Measurements from ENCODE around the gene CCDC90B.
"Not testable (repeated sequence)": the region's sequence is repeated elsewhere in the genome, so short reads cannot be mapped to it uniquely, and the experiment has no call there.

CCDC90B gene, protein sequence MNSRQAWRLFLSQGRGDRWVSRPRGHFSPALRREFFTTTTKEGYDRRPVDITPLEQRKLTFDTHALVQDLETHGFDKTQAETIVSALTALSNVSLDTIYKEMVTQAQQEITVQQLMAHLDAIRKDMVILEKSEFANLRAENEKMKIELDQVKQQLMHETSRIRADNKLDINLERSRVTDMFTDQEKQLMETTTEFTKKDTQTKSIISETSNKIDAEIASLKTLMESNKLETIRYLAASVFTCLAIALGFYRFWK

DNA sequence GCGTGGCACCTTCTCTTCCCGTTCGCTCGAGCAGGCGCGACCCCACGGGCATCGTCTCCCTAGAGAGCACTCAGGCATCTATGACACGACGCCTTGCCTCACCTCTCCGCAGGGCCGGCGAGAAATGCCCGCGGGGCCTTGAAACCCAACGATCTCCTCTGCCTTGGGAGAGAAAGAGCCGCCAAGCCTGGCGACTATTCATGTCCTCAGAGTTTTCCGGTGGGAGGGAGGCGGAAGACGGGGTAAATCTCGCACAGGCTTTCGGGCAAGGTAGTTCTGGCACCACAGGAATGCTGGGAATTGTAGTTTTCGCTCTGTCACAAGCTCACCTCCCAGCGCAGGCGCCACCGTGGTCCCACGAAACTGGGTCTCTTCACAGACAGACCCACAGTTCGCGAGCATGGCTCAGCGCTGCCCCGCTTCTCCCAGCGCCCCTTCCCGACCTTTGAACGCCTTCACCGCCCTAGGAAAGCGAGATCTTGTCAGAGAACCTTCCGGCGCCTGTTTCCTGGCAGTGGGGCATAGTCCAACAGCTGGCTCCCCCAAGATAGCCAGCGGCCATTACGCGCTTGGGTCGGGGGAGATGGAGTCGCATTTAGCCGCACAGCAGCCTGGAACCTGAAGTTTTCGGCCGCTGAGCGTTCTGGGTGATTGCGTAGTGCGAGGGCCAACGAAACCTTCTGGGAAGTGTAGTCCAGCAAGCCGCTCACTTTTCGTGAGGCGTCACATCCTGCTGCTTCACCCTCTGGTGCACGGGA is at the start of gene CCDC90B:
TSS of gene CCDC90B (minus strand) at position 597 of the 758 bp plus-strand sequence. CDS start at position 202, 395 bp downstream.
- peak; percentile 92 for DNase-seq

DNA sequence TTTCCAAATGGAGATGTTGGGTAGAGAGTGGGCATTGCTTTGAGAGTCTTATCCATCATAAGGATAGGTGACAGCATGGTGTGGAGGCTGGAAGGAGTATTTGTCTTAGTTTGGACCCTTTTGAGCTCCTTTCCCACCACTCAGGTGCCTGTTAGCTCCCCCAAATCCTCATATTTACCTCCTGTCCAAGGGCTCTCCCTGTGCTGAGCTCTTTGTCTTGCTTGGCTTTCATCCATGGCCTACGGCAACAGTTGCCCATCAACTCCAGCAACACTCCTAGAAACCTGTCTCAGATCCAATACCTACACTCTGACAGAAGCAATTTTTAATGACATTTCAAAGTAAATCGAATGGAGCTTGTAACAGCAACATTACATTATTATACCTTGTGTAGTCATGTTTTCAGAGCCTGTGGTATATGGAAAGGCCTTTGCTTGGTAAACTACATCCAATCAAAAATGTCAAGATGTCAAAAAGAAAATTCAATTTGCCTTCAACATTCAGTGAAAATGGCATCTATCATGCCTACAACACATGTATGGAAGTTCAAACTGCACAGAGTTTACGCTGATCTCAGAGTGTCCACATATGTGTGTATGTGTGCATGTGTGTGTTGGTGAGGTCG is 49.4 kb upstream of the CCDC90B start:
- no peak for DNase-seq

DNA sequence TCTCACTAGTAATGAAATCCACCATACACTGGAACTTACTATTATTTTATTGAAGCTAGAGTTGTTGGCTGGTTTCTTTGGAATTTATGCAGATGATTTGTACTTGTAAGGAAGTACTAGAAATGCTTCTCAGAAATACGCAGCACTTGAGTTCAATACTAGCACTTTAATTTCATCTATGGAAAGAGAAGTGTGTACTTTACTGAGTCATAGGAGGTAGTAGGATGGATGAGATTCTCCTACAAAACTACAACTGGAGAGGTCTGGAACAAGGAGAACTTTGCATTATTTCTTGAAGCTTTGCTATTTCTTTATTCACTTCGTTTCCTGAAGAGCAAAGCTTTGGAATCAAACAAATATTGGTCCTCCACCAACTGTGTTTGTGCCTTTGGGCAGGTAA is 44.1 kb upstream of the CCDC90B start:
- no peak for DNase-seq

DNA sequence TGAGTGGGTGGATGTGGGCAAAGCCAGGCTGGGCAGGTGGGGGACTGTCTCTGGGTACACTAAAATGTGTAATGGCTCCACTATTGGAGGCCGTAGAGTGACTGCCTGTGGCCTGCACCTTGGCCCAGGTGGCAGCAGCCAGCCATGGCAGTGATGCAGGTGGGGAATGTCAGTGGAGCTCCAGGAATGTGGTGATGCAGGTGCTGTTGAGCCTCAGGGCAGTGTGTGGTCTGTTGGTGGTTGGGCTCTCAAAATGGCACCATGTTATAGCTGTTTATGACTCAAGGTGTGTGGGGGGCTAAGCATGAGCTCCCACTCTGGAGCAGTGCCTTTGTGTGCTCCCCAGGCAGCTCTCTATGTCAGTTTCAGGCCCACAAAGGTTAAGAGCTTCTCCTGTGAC is 40.2 kb upstream of the CCDC90B start:
- DNase-seq = no peak

DNA sequence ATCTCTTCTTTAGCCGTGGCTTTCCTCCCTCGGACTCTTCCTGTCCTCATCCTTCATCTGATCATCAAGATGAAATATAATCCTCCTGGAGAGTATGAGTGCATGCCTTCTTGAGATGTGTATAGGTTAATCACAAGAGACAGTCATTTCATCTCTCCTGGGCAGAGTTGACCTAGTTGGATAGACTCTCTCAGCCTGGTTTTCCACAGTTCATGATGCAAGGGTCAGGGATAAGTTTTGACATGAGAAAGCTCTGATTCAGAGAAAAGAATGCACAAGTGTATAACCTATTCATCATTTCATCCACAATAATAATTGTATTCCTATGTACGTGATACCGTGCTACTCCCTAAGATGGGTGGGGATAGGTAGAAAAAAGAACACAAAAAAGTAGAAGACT is 33.2 kb upstream of the CCDC90B start:
- no peak for DNase-seq

DNA sequence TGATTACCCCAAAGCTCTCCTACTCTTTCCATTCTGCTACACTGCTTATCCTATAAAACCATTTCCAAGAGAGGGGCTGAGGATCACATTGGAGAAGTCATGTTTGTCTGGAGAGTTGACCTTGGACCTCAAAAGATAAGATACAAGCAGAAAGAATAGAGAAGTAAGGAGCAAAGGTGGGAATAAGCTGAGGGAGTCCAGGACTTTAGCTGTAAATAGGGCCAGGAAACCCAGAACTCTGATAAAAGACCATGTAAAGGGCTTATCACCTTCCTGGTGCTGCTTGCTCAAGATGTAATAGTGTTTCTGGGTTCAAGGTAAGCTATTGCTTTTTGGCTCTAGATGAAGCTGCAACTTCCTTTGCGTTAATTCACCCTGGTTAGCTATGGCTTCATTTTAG is 32.8 kb upstream of the CCDC90B start:
- DNase-seq = no peak

DNA sequence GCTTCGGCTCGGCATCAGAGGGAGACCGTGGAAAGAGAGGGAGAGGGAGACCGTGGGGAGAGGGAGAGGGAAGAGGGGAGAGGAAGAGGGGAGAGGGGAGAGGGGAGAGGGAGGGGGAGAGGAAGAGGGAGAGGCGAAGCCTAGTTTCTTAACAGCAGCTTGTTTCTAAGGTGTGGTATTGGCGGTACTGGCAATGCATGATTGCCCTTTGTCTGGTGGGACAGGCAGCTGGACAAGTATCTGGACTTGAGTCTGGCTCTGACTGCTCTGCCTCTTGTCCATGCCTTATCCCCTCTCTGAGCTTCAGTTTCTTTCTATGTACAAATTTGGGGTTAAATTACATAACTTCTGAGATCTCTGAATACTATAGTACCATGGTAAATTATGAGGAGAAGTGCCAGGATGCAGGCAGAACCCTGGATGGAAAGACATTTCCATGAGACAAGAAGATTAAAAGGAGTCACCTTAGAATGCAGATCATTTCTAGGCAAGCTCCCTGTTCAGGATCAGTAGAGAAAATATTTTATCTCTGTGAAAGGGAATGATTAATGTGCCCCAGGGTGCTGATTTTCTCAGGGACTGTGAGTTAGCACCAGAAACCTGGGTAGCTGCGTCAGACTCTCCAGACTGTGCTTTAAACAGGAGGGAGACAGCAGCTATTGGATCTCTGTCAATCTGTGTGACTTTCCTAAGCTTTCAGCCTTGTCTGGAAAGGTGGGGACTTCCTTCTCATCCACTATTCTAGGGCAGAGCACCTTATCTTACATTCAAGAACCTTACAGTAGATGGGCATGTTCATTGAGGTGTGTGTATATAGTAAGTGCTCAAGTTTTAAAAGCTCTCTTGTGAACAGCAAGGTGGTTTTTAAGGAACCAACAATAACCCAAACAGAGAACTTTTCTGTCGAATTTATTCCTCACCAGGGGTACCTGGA is 31.9 kb upstream of the CCDC90B start:
- DNase-seq = no peak

DNA sequence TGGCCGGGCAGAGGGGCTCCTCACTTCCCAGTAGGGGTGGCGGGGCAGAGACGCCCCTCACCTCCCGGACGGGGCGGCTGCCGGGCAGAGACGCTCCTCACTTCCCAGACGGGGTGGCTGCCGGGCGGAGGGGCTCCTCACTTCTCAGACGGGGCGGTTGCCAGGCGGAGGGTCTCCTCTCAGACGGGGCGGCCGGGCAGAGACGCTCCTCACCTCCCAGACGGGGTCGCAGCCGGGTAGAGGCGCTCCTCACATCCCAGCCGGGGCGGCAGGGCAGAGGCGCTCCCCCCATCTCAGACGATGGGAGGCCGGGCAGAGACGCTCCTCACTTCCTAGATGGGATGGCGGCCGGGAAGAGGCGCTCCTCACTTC is 30.7 kb upstream of the CCDC90B start:
- DNase-seq = not testable (repeated sequence)

DNA sequence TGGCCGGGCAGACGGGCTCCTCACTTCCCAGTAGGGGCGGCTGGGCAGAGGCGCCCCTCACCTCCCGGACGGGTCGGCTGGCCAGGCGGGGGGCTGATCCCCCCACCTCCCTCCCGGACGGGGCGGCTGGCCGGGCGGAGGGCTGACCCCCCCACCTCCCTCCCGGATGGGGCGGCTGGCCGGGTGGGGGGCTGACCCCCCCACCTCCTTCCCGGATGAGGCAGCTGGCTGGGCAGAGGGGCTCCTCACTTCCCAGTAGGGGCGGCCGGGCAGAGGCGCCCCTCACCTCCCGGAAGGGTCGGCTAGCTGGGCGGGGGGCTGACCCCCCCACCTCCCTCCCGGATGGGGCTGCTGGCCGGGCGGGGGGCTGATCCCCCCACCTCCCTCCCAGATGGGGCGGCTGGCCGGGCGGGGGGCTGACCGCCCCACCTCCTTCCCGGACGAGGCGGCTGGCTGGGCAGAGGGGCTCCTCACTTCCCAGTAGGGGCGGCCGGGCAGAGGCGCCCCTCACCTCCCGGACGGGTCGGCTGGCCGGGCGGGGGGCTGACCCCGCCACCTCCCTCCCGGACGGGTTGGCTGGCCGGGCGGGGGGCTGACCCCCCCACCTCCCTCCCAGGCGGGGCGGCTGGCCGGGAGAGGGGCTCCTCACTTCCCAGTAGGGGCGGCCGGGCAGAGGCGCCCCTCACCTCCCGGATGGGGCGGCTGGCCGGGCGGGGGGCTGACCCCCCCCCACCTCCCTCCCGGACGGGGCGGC is 30.2 kb upstream of the CCDC90B start:
- DNase-seq = not testable (repeated sequence)

DNA sequence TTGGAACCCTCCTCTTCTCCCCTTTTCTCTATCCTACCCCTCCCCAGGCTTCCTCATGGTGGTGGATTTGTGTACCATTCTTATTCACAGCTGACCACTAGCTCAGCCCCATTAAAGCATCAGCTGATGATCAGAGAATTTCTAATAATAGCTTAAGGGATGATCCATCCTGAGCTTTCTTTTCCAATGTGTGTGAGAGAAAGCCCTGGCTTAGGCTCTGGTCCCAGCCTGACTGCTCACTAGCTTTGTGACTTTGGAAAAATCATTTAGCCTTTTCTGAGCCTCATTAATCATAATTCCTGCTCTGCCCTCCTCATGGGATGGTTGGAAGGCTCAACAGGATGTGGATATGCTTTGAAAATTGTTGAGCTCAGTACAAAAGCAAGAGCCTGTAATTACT is 26.3 kb upstream of the CCDC90B start:
- DNase-seq = no peak

DNA sequence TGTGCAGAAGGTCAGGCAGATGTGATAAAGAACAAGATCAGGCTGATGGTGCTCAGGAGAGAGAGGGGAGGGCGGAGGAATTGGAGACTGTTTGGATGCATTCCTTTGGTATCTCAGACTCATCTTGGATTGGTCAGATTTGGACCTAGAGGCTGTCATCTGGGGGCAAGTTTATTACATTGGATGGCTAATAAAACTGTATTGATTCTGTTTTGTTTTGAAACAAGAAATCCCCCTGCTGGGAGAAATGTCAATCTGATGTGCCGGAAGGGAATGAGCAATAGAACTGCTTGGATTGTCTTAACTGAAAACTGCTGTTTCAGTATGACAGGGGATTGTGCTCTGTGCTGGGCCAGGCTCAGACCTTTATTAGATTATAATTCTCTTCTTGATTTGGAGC is 25.5 kb upstream of the CCDC90B start:
- no peak for DNase-seq

DNA sequence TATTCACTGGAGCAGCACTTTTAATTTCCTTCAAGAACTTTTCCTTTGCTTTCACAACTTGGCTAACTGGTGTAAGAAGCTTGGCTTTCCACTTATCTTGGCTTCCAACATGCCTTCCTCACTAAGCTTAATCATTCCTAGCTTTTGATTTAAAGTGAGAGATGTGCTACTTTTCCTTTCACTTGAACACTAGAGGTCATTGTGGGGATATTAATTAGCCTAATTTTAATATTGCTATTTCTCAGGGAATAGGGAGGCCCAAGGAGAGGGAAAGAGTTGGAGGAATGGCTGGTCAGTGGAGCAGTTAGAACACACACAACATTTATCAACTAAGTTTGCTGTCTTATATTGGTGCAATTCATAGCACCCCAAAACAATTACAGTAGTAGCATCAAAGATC is 24.6 kb upstream of the CCDC90B start:
- no peak for DNase-seq

DNA sequence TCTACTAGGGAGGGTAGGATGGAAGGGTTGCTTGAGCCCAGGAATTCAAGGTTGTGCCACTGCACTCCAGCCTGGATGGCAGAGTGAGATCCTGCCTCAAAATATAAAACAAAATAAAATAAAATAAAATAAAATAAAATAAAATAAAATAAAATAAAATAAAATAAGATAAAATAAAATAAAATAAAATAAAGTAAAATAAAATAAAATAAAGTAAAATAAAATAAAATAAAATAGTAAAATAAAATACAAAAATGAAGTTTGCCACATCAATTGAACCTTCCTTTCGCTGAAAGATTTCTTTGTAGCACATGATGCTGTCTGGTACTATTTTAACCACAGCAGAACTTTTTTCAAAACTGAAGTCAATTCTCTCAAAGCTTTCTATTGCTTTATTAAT is 22.4 kb upstream of the CCDC90B start:
- DNase-seq = not testable (repeated sequence)

DNA sequence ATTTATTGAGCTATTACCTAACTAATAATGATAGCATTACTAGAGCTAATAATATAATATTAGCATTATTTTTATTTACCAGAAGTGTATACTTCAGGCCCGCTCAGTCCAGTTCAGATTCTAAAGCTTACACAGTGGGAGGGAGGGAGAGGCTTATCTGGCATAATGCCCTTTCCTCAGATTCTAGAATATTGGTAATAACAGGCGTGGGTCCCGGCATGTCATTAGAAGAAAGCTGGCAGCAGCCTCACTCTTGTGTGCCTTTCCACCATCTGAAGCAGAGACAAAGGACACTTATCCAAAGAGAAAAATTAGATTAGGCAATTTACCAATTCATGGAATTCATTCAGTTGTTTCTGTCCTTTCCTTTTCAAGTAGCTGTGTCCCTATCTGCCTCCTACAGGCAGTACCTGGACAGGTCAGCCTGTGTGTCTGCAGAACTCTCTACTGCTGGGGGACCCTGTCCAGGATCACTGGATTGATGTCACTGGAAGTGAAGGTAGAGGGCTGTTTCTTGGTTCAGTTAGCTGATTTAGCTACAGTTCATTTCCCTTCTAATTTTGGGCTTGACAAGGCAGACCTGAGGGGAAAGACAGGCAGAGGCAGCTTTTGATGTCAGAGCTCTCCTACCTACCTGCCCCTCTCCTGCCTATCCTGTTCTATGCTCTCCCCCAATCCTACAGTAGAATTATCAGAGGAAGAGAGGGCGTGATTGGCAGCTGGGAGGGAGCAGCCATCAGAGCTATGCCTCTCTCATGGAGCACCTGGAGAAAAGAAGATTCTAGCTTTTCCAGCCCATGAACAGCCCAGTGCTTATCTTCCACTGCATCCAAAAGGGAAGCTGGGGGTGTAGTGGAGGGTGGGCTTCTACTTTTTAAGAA is 20.3 kb upstream of the CCDC90B start:
- no peak for DNase-seq

DNA sequence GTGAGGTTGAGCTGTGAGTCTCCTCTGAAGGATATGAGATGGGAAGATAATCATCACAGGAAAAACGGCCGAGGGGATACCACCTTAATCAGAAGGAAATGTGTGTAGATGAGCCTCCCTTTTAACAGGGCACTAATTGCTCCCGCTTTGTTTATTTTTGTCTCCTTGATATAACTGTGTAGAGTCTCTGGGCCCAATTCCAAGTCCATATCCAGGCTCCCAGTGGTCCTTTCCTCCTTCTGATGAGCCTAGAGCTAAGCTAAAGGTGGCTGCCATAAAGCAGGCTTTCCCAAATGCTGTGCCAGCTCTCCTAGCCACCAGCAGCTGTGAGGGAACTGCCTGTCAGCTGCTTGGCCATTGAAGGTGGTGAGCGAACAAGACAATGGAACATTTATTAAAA is 17.1 kb upstream of the CCDC90B start:
- no peak for DNase-seq

DNA sequence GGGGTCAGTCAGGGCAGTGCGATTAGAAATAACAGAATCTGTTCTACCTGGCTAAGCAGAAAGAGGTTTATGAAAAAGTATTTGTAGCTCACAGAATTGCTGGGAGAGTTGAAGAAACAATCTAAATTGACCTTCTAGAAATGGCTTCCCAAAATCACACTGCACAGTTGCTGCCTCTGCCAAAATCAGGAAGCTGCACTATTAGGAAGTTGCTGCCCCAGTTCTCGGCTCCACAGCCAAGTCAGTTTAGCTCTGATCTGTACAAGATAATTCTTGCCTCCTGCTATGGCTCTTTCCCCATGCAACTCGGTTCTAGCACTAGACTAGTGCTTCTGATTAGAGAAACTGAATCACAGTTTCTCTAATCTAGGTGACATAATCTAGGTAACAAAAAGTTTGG is 16.0 kb upstream of the CCDC90B start:
- no peak for DNase-seq

DNA sequence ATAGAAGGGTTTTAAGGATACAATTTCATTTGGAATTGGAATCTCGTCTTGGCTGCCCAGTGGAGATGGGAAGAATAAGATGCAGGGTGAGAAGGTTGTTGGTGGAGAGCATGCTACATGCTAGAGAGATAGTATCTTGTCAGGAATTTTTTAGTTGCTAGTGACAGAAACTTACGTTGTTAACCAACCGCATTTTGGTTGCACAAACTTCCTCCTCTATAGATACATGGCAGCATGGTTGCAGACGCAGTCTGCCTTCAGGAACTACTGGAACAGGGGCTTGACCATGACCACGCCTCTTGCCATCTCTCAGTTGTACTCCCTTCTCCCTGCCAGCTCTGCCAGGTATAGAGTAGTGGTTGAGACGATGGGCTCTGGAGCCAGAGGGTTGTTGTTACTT is 13.5 kb upstream of the CCDC90B start:
- DNase-seq = no peak

DNA sequence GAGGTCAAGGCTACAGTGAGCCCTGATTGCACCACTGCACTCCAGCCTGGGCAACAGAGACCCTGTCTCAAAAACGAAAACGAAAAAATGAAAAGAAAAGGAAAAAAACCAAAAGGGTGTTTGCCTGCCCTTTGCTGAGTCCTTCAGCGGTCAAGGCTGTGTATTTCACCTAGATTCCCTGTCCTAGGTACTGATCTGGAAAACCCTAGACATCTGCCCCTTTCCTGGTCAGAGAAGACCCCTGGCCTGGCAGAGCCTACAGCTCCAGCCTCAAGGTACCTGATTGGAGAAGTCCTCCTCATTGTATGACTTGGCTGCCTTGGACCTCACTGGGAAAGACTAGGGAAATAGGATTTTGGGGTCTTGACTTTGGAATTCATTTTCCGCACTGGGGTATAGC is 8.0 kb upstream of the CCDC90B start:
- no peak for DNase-seq

DNA sequence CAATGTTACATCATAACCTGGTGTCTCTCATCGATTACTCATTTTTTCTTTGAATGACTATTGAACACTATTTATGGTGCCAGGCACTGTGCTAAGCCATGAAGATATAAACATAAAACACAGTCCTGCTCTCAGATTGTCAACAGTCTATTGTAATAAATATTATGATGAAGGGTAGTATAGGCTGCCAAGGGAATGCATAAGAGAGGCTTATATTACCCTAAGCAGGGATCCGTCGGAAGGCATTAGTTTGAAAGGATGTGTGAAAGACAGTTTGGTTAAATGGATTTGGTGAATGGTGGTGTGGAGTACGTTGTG is 7.2 kb upstream of the CCDC90B start:
- no peak for DNase-seq

DNA sequence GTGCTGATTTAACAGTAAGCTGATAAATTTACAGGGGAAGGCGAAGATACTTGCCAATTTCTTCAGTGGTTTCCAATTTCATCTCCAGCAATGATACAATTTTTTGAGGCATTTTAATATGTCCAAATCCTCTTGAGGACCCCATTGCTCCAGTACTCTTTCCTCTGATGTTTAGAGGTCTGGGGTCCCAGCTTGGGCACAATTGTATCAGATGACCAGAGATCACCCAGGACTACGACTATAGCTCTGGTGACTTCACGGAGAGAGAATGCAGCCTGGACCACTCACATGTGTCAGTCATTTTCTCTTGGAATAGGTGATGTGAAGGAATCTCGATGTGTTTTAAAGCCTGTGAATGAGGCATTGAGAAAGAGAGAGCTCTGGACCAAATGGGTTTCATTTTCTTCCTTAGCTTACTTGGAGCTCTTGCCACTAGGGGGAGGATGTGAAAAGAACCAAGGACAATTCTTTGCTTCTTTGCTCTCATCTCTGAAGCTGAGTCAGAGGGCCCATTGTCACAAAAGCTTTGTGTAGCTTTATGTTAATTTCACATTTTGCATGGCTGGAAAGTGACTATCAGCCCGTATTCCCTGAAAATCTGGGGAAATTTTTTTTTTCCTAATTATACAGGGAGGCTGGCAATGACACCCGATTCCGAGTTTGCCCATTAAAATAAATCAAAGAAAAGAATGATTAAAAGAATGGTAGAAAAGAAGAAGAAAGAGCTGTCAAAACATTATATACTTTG is 6.7 kb upstream of the CCDC90B start:
- DNase-seq = peak; percentile 25

DNA sequence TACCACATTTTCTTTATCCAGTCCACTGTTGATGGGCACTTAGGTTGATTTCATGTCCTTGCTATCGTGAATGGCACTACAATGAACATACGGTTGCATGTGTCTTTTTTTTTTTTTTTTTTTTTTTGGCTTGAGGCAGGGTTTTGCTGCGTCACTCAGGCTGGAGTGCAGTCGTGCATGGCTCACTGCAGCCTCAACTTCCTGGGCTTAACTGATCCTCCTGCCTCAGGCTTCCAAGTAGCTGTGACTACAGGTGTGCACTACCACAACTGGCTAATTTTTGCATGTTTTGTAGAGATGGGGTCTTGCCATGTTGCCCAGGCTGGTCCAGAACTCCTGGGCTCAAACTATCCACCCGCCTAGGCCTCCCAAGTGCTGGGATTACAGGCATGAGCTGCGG is 1.5 kb upstream of the CCDC90B start:
- no peak for DNase-seq

Measured in activated naive CD4-positive, alpha-beta T cell treated with anti-CD3 and anti-CD28 coated beads, Interleukin-2, amount 50 U/mL, for 16 hours (primary cell).